ENCODE data around the gene LLPH.
"Not testable (repeated sequence)": the region's sequence is repeated elsewhere in the genome, so short reads cannot be mapped to it uniquely, and the experiment has no call there.

LLPH gene

DNA sequence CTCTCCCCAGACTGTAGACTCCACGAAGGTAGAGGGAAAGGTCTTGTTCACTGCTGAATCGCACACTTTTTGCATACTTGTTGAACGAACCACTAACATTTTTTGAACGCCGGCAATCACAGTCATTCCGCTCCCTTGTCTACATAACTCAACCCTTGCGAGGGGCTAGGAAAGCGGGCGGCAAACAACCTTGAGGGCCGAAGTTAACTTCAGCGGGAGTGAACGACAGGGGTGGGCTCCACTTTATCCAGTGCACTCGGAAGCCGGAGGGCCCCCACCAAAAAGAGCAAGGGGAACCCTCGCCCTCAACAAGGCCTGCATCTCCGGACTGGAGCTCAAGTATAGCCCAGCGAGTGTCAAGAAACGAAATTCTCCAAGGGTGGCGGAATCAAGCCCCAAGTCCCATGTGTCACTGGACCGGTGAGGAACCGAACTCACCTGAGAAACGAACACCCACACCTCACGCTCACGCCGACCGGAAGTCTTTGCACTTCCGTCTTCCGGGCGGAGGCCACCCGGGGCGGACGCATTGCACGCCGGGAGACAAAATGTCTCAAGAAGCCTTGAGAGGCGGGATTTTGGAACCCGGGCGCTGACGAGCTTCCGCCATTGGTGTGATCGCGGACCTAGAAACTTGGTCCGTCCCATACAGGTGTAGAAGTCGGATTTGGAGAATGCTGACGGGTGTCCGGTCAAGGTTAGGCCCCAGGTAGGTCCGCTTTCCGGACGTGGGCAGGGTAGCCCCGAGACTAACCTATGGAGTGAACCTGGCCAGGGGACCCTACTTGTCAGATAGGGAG, at the start of gene LLPH:
Gene LLPH, minus strand, starts transcription at position 484 of the 800 bp plus-strand sequence. CDS start 1,644 bp downstream, outside the sequence.
- DNase-seq (ENCODE audit: low read depth): peak; percentile 82

DNA sequence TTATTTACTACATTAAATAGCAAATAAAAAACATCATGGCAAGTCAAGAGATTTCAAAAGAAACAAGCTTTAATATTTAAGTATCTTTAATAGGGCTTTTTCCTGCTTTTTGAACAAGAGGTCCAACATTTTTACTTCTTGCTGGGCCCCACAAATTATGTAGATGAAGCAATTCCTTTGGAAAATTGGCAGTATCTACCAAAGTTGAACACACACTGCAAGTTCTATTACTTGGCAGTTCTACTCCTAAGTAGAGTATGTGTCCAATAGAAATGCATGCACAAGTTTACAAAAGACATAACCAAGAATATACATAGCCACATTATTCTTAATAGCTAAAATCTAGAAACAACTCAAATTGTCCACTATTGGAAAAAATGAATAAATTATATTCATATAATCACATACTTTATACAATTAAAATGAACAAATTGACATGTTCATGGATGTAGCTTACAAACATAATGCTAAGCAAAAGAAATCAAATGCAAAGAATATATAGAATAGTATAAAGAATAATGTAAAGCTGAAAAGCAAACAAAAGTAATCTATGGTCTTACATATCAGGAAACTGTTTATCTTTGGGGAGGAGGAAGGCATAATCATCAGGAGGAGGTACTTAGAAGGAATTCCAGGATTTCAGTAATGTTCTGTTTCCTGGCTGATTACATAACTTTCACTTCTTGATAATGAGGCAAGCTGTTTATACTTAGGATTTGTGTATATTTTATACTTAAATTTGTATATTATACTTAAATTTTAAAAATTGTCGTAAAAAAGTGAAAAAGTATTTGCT, 45.8 kb upstream of the LLPH start:
- no peak for DNase-seq (ENCODE audit: low read depth)

DNA sequence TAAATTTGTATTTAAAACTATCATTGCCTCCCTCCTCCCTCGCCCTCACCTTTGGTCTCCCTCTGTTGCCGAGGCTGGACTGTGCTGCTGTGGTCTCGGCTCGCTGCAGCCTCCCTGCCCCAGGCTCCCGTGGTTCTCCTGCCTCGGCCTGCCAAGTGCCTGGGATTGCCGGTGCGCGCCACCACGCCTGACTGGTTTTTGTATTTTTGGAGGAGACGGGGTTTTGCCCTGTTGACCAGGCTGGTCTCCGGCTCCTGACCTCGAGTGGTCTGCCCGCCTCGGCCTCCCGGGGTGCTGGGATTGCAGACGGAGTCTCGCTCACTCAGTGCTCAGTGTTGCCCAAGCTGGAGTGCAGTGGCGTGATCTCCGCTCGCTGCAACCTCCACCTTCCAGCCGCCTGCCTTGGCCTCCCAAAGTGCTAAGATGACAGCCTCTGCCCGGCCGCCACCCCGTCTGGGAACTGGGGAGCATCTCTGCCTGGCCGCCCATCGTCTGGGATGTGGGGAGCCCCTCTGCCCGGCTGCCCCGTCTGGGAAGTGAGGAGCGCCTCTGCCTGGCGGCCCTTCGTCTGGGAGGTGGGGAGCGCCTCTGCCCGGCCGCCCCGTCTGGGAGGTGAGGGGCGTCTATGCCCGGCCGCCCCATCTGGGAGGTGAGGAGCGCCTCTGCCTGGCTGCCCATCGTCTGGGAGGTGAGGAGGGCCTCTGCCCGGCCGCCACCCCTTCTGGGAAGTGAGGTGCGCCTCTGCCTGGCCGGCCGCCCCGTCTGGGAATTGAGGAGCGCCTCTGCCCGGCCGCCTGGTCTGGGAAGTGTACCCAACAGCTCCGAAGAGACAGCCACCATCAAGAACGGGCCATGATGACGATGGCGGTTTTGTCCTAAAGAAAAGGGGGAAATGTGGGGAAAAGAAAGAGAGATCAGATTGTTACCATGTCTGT, 44.1 kb upstream of the LLPH start:
- DNase-seq (ENCODE audit: low read depth): not testable (repeated sequence)

DNA sequence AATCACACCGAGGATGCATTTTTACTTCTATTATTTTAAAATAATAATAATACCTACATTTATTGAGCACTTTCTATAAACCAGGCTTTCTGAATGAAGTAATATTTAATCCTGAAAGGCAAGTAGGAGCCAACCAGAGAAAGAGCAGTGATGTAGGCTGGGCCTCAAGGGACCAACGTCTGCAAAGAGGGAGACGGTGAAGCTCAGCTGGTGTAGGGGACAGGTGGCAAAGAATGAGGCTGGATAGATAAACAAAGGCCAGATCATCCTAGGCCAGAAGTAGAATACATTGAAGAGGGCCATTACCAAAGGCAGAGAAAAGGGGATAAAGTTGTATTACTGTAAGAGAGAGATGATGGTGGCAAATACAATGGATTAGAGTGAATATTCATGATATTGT, 40.1 kb upstream of the LLPH start:
- DNase-seq (ENCODE audit: low read depth): no peak

DNA sequence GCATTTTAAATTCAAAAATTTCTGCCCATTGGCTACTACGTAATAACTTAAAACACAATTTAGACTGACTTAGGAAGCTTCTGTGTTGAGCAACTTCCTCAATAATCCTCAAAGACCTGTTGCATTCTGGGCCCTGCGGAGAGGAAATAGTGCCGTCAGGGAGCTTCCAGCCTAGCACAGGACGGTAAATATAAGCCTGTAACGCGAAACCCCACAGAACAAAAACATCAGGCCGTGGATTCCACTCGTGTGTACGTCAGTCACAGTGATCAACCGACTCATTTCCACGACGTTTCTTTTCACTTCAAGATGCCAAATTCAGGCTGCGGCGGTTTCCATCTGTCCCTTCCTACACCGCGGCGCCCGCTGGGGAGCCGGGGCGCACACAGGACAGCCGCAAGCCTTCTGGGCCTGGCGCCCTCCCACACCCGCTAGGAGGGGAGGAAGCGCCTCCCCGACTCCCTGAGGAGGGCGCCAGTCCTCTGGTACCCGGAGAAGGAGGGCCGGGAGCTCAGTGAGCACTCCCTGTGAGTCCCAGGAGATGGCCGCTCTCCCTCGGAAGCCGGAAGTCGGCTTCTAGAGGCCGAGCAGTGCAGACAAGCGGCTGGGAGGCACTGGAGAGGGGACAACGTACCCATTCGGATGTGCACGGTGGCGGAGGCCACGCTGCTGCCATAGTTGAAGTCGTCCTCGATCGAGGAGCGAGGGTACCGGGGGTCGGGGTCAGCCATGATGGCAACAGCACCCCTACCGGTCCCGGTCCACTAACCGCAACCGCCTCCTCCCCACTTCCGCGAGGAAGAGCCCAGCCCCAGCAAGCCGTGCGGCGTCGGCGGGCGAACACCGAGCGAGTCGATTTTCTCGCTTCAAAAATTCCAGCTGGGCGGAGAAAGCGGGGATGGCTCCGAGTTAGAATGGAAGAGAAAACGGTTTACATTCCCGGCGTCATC, 38.9 kb upstream of the LLPH start, which contains the start of gene TMBIM4:
Gene TMBIM4, minus strand, starts transcription at position 776 of the 950 bp plus-strand sequence. Its CDS starts 45 bp downstream, at position 731.
- peak; percentile 91 for DNase-seq (ENCODE audit: low read depth)

DNA sequence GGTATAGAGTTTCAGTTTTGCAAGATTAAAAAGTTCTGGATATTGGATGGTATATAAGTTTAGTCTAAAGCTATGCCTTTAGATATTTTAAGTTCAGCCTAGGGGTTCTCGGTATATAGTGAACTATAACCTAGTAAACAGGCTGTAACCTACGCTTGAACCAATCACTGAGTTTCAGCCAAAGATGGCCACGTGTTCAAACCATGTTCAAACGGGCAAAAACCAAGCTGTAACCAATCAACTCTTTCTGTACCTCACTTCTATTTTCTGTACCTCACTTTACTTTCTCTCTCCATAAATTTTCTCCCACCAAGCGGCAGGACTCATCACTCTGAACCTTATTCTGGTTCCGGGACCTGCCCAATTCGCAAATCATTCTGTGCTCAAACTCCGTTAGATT, 37.9 kb upstream of the LLPH start:
- no peak for DNase-seq (ENCODE audit: low read depth)

DNA sequence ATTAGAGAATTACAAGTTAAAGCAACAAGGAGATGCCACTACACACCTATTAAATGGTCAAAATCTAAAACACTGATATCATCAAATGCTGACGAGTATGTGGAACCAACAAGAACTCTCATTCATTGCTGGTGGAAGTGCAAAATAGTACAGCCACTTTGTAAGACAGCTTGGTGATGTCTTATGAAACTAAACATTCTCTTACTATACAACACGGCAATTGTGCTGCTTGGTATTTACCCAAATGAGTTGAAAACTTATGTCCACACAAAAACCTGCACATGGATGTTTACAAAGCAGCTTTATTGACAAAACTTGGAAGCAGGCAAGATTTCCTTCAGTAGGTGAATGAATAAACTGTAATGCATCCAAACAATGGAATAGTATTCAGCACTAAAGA, 36.0 kb upstream of the LLPH start:
- no peak for DNase-seq (ENCODE audit: low read depth)

DNA sequence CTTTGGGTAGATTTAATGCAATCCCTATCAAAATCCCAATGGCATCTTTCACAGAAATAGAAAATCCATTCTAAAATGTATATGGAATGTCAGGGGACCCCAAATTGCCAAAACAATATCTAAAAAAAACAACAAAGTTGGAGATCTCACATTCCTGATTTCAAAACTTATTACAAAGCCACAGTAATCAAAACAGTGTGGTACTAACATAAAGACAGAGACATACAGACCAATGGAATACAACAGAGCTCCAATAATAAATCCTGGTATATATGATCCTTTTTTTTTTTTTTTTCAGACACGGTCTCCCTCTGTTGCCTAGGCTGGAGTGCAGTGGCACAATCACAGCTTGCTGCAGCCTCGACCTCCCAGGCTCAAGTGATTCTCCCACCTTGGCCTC, 34.6 kb upstream of the LLPH start:
- no peak for DNase-seq (ENCODE audit: low read depth)

DNA sequence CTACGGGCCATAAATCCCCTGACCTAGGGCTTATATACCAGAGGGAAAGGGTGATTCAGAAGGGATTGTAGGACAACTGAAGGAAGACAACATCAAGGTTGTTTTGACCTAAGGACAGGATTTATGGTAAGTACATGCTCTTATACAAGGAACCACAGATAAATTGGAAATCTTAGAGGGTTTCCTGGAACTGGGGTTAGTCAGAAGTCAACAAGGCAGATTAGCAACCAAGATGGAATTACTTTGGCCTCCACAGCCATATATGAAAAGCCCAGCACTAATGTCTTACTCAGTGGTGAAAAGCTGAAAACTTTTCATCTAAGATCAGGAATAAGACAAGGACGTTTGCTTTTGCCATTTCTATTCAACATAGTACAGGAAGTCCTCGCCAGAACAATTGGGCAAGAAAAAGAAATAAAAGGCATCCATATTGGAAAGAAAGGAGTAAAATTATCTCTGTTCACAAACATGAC, 33.8 kb upstream of the LLPH start:
- peak; percentile 12 for DNase-seq (ENCODE audit: low read depth)

DNA sequence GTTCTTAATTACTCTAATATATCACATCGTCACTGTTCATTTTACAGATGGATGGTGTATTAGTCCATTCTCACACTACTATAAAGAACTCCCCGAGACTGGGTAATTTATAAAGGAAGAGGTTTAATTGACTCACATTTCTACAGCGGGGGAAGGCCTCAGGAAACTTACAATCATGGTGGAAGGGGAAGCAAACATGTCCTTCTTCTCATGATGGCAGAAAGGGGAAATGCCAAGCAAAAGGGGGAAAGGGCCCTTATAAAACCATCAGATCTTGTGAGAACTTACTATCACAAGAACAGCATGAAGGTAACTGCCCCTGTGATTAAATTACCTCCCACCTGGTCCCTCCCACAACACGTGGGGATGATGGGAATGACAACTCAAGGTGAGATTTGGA, 32.7 kb upstream of the LLPH start:
- DNase-seq (ENCODE audit: low read depth): no peak

DNA sequence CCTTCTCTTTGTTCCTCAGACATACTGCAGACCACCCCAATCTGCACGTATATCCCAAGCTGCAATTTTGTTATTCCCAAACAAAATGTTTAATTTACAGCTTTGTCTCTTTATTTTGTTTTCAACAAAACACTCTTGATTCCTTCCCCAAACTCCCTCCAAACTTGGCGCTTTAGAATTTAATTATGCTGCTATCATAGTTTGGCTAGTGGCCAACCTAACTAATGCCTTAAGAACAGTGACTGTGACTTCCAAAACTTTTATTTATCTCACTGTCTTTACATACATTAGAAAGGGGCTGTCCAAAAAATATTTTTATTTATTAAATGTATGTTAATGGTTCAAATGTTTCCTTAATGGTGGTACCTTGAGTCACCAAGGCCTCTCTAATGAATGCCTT, 32.2 kb upstream of the LLPH start:
- DNase-seq (ENCODE audit: low read depth): no peak

DNA sequence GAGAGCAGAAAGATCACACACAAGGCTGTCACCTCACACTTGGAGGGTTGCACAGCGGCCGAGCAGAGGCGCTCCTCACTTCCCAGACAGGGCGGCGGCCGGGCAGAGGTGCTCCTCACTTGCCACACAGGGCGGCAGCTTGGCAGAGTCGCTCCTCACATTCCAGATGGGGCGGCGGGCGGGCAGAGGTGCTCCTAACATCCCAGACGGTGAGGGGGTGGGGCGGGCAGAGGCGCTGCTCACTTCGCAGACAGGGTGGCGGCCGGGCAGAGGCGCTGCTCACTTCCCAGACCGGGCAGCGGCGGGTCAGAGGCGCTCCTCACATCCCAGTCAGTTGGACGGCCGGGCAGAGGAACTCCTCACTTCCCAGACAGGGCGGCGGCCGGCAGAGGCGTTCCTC, 30.2 kb upstream of the LLPH start:
- no peak for DNase-seq (ENCODE audit: low read depth)

DNA sequence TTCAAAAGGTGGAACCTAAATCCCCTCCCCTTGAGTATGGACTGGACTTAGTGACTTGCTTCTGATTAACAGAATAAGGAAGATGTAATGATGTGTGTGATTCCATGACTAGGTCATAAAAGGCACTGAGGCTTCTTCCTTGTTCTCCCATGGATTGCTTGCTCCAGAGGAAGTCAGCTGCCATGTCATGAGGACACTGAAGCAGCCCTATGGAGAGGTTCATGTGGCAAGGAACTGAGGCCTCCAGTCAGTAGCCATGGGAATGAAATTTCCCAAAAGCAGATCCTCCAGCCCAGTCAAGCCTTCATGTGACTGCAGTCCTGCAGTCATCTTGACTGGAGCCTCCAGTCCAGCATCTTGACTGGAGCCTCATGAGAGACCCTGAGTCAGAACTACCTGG, 28.6 kb upstream of the LLPH start:
- no peak for DNase-seq (ENCODE audit: low read depth)

DNA sequence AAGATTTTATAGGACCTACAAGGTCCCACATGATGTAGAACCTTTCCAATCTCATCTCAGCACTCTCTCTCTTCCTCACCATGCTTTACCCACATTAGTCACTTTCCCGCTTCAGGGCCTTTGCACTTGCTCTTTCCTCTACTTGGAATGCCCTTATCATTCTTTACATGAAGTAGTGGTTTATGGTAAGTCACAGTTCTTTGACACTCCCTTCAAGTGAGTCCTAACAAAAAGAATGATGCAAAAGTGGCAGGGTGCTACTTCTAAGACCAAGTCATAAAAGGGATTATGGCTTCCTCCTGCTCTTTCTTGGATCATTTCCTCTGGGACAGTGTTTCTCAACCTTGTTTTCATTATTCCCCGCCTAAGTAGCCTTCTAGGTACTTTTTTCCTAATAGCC, 26.1 kb upstream of the LLPH start:
- DNase-seq (ENCODE audit: low read depth): no peak

DNA sequence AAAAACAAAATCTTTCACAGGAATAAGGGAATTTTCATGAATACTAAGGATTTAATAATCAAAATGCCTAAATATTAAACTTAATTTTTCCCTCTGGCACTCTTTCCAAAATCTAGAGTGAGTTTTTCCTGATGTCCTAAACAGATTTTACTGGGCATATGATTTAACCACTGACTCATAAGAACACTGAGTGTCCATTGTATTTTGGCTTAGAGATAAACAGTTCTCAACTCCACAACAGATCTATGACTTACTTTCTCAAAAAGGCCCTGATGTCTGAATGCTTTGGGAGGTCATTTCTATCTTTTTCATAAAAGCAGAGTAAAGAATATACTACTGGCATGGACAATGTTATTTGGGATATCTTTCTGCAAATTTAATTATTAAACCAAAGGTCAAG, 24.2 kb upstream of the LLPH start:
- DNase-seq (ENCODE audit: low read depth): peak; percentile 35

DNA sequence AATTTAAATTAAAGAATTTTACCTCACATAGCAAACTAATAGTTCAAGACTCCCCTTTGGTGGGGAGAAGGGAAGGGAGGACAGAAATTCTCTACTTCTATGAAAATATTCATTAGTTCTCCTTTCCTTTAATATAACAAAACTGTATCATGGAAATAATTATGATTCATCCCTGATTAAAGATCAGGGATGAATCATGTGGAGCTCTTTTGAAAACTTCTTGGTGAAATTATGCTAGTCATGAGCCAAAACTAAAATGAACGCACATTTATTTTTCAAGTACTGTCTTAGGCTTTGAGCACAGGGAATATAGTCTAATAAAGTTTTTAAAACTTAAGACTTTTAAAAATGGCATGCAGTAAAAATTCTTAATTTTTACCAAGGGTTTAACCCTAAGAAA, 22.2 kb upstream of the LLPH start:
- DNase-seq (ENCODE audit: low read depth): peak; percentile 64

DNA sequence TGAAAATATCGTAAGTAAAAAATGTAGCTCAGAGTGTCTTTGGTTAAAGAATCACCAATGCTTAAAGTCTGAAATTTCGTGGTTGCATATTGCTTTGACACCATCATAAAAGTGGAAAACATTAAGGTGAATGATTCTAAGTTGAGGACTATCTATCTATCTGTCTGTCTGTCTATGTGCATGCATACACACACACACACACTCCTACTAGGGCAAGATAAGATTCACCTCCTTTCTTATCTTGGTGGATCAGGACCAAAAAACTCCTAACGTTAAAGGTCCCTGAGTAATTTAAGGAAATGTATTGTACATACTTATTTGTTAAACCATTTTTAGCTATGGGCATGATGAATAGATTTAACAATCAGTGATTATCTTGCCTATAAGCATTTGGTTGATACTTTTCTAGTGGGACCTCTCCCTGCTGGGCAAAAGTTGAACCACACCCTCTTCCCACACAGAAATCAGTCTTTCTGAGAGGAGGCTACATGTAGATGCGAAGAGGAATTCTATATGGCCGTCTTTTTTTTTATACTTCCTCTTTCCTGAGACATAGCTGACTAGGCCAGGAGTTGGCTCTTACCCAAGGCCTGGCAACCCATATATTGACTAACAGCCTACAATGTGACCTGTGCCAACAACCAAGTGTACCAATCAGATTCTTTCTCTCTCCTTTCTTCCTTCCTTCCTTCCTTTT, 19.3 kb upstream of the LLPH start:
- no peak for DNase-seq (ENCODE audit: low read depth)

DNA sequence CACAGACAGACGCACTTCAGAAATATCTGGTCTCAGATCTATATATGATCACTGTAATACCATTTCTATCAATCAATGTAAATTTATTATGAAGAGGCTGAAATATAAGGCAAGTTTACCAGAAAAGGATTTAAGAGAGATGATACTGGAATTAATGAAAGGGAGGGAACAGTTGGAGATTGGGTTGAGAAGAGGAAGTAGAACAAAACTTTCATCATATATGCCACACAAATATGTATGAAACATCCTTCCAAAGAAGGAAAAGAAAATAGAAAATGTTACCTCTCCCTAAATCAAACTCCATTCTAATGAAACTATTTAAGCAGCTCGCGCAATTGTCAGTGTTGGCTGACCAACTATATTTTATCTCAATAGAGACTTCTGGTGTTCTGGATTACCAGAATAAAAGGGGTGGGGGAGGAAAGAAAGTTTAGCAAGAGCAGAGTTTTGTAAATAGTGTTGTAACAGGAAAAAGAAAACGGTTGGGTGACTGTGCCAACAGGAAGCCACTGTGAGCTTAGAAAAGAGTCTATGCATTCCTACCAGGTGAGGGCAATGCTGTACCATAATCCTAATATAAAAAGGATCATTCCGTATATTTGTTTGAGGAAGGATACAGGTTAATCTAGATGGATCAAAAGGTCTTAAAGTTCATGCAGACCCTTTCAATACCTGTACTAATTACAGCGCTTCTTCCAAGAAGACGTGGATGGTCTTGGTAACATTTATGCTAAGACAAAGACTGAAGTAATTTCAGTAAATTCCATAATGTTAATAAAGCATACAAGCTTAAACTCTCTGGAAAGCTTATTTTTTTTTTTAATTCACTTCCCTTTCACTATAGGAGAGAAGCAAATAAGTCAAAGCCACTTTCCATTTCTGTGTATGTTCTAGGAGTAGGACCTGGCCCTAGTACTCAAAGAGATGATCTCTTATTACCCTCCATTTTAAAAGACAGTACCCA, 14.5 kb upstream of the LLPH start:
- DNase-seq (ENCODE audit: low read depth): peak; percentile 47

DNA sequence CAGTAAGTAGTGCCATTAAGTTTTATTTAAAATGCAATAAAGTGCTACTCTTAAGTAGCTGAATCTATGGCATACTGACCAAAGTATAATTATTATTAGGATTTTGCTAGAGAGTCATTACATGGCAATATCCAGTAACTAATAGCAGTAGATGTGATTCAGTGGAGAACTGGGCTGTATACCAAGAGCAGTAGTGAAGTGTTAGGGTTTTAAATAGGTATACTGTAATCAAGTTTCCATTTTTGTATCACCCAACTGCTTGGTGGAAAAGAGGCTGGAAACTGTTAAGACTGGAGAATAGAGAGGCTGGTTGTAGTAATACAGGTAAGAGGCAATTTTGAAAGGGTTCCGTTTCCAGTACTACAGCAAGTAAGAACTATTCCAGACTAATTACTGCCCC, 13.3 kb upstream of the LLPH start:
- no peak for DNase-seq (ENCODE audit: low read depth)

All from stromal cell of bone marrow (primary cell).